IPS DF 6.9 (cell line): ENCODE results near the gene ATAD3A.
"Not testable (repeated sequence)": the region's sequence is repeated elsewhere in the genome, so short reads cannot be mapped to it uniquely, and the experiment has no call there.

Experiments used
- DNase-seq: peaks from one replicate; pipeline ENCODE4 v3.0.0-alpha.2; 2013; ENCODE audit warnings: low read depth, low spot score
- H3K27ac ChIP-seq: one replicate; pipeline ENCODE4 v1.5.1; 2013; ENCODE audit warnings: low read length, control low read depth
- H3K27me3 ChIP-seq: 2 replicates; pipeline ENCODE4 v1.6.1; 2013; ENCODE audit warnings: mild to moderate bottlenecking, low read length; ENCODE audit not compliant: control insufficient read depth, insufficient read depth
- H3K36me3 ChIP-seq: 2 replicates; pipeline ENCODE4 v1.6.1; 2013; ENCODE audit warnings: low read length; ENCODE audit not compliant: control insufficient read depth, insufficient read depth
- H3K4me1 ChIP-seq: 2 replicates; pipeline ENCODE4 v1.6.1; 2013; ENCODE audit warnings: low read length; ENCODE audit not compliant: control insufficient read depth, insufficient read depth
- H3K4me3 ChIP-seq: 2 replicates; pipeline ENCODE4 v1.5.1; 2013; ENCODE audit warnings: mild to moderate bottlenecking, low read length
- H3K9me3 ChIP-seq: 2 replicates; pipeline ENCODE4 v1.6.1; 2013; ENCODE audit warnings: low read length, inconsistent platforms; ENCODE audit not compliant: control insufficient read depth, insufficient read depth
- WGBS: extraction: QIAGEN DNeasy Blood & Tissue Kit; methylation state at CpG from one replicate; pipeline ENCODE4 v1.1.7; 2013; ENCODE audit warnings: mixed read lengths, missing lambda C conversion rate; ENCODE audit not compliant: insufficient read length, insufficient coverage; 5-methylcytosine and 5-hydroxymethylcytosine counted together

Gene ATAD3A

DNA sequence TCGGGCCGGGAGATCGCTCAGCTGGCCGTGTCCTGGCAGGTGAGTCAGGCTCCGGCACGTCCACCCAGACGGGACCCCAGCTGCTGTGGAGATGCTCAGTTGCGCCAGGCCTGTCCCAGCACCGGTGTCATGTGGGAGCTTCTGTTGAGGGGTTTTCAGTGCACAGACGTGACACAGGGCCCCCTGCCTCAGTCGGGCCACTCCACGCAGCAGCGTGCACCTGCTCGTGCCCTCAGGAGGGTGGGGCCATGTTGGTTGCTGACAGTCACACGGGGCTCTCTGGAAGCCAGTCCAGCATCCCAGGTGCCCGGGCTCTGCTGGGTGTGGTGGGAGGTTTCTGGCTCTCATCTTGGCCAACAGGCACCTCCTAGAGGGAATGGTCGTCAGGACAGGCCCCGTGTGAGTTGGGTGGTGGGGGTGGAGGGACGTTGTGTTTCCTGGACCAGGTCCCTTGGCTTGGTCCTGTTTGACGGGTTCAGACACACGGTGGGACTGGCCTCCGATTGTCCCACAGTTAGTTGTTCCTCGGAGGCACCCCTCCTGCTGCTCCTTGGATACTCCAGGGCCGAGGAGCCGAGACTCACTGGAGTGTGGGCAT is 21.2 kb upstream of the ATAD3A start:
- DNase-seq: no peak
- H3K9me3 ChIP-seq: no peaks in the 10 kb centered on the region
- no peaks in the 10 kb centered on the region for H3K27me3 ChIP-seq
- H3K36me3 ChIP-seq: peaks cover 29% of the 10 kb centered on the region
- no peak overlapping the region for H3K4me3 ChIP-seq
- no peaks in the 10 kb centered on the region for H3K4me1 ChIP-seq
- H3K27ac ChIP-seq: no peak overlapping the region
- no CpG with 5 or more reads among the region's 25 CpGs for WGBS

GRCh38 chr1:1491601-1492000 is 20.4 kb upstream of the ATAD3A start:
- Histone ChIP-seq H3K4me1 (no peaks in the 10 kb centered on the region), H3K4me3 (no peak overlapping the region), H3K27me3 (no peaks in the 10 kb centered on the region), H3K27ac (no peak overlapping the region), H3K9me3 (no peaks in the 10 kb centered on the region), H3K36me3 (peaks cover 35% of the 10 kb centered on the region)
- no peak for DNase-seq
- WGBS: no CpG with 5 or more reads among the region's 10 CpGs

DNA sequence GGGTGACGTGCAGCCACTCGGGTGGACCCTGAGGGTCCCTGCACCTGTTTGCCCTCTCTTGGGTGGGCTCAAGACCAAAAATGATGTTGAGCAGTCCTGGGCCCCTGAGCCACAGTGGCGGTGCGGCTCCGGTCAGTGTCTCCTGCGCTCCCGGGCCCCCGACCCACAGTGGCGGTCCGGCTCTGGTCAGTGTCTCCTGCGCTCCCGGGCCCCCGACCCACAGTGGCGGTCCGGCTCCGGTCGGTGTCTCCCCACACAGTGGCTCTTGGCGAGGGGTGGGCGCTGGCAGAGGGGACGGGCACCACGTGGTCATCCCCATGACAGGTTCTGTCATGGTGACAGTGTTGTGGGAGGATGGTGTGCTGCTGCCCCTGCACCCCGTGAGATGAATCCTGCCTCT is 17.7 kb upstream of the ATAD3A start:
- H3K4me3 ChIP-seq, H3K27ac ChIP-seq, H3K4me1 ChIP-seq, DNase-seq, H3K9me3 ChIP-seq, H3K27me3 ChIP-seq: not testable (repeated sequence)
- no CpG with 5 or more reads among the region's 22 CpGs for WGBS
- H3K36me3 ChIP-seq: peaks cover 25% of the 10 kb centered on the region

GRCh38 chr1:1495461-1495975 is 16.4 kb upstream of the ATAD3A start:
- WGBS: no CpG with 5 or more reads among the region's 18 CpGs
- H3K27ac ChIP-seq, H3K27me3 ChIP-seq, H3K9me3 ChIP-seq, H3K4me1 ChIP-seq, DNase-seq, H3K4me3 ChIP-seq: not testable (repeated sequence)
- H3K36me3 ChIP-seq: peaks cover 18% of the 10 kb centered on the region

GRCh38 chr1:1504777-1505365 is 7.1 kb upstream of the ATAD3A start:
- no CpG with 5 or more reads among the region's 16 CpGs for WGBS
- not testable (repeated sequence) for H3K4me3 ChIP-seq

GRCh38 chr1:1505366-1505798 is 6.6 kb upstream of the ATAD3A start:
- DNase-seq, H3K36me3 ChIP-seq, H3K9me3 ChIP-seq, H3K27ac ChIP-seq, H3K4me1 ChIP-seq, H3K4me3 ChIP-seq, H3K27me3 ChIP-seq: not testable (repeated sequence)
- no CpG with 5 or more reads among the region's 22 CpGs for WGBS

More at GRCh38 chr1:1504777-1505365, 7.1 kb upstream of the ATAD3A start:
- H3K9me3 ChIP-seq, DNase-seq, H3K27ac ChIP-seq, H3K36me3 ChIP-seq, H3K4me1 ChIP-seq, H3K27me3 ChIP-seq: not testable (repeated sequence)

- not testable (repeated sequence) for H3K27me3 ChIP-seq, H3K4me1 ChIP-seq, H3K36me3 ChIP-seq, H3K27ac ChIP-seq, DNase-seq, H3K4me3 ChIP-seq, H3K9me3 ChIP-seq
- no CpG with 5 or more reads among the region's 5 CpGs for WGBS
Measured at GRCh38 chr1:1505801-1506200, 6.2 kb upstream of the ATAD3A start.

DNA sequence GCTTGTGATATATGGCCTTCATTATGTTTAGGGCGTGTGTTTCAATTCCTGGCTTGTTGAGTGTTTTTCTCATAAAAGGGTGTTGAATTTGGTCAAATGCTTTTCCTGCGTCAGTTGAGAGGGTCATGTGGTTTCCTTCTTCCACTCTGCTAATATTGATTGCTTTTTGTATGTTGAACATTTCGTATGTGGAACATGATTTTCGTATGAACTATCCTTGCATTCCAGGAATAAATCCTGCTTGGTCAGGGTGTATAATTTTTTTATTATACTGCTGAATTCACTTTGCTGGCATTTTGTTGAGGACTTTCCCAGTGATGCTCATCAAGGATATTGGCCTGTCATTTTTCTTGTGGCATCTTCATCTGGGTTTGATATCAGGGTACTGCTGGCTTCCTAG is 4.7 kb upstream of the ATAD3A start:
- Histone ChIP-seq H3K4me1 (no peaks in the 10 kb centered on the region), H3K27ac (no peak overlapping the region), H3K27me3 (no peaks in the 10 kb centered on the region), H3K4me3 (no peak overlapping the region), H3K36me3 (no peaks in the 10 kb centered on the region), H3K9me3 (no peaks in the 10 kb centered on the region)
- DNase-seq: no peak
- whole genome bisulfite sequencing: no CpG with 5 or more reads among the region's 4 CpGs

DNA sequence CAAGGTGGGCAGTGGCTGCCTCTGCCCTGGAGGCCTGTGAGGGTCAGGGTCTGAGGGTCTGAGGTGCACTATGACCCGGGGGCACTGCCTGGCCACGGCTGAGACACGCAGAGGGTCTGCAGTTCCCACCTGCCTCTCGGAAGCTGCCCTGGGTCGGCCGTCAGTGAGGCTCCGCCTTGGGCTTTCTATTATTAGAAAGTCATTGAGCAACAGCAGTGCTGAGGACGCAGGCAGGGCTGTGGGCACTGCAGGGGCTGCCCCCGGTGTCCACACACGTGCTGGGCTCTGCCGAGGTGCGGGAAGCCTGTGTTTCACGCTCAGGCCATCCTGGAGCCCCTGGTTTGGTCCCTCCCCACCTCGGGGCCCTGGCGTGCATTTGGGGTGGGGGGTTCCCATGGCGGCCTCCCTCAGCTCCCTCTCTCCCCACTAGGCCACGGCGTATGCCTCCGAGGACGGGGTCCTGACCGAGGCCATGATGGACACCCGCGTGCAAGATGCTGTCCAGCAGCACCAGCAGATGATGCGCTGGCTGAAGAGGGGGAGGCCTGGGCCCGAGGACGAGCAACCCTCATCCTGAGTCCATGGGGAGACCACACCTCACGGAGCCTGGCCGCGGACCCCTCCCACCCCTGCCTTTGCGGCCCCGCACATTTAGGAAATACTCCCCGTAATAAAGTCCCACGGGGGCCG is 3.0 kb upstream of the ATAD3A start:
- WGBS: no CpG with 5 or more reads among the region's 34 CpGs
- not testable (repeated sequence) for H3K36me3 ChIP-seq, H3K4me3 ChIP-seq, H3K4me1 ChIP-seq, H3K27ac ChIP-seq, H3K27me3 ChIP-seq, H3K9me3 ChIP-seq, DNase-seq

- no CpG with 5 or more reads among the region's 21 CpGs for WGBS
- not testable (repeated sequence) for H3K27ac ChIP-seq, H3K4me1 ChIP-seq, DNase-seq, H3K36me3 ChIP-seq, H3K9me3 ChIP-seq, H3K27me3 ChIP-seq, H3K4me3 ChIP-seq
Measured at GRCh38 chr1:1509465-1509850, 2.5 kb upstream of the ATAD3A start.
